ENCODE results near the gene ZSWIM4.

GRCh38 chr19:13869281-13869680 lies 74.0 kb downstream of the ZSWIM4 start:
- TF ChIP-seq POLR2A (IDR thresholded peaks at IDR 0.05) (no peak), EP300 (IDR thresholded peaks at IDR 0.05) (no peak), CTCF (IDR thresholded peaks at IDR 0.05) (no peak)

All from tibial nerve (tissue), 4 donors.